Fibroblast of skin of left biceps (primary cell): ENCODE measurements around the gene IFI27L1.

ENCODE experiments used
- DNase-seq, 2 experiments: peaks; one replicate each; pipeline ENCODE4 v3.0.0-alpha.2; 2013; ENCODE audit warnings: low read depth in 2 of 2

The IFI27L1 gene

GRCh38 chr14:94132285-94132887 is 51.3 kb downstream of the IFI27L1 start:
- no peak for DNase-seq

- no peak for DNase-seq
These were observed 54.4 kb downstream of the IFI27L1 start for GRCh38 chr14:94135476-94135875.

- DNase-seq: peak; percentile 42 to 43
These were observed 55.6 kb downstream of the IFI27L1 start for GRCh38 chr14:94136575-94137331.

- no peak for DNase-seq
These were observed 57.1 kb downstream of the IFI27L1 start for GRCh38 chr14:94138251-94138650.

- no peak for DNase-seq
These were observed 57.9 kb downstream of the IFI27L1 start for GRCh38 chr14:94139006-94139405.

GRCh38 chr14:94139421-94139820 is 58.3 kb downstream of the IFI27L1 start:
- no peak for DNase-seq

- DNase-seq: no peak
These were observed 61.1 kb downstream of the IFI27L1 start for GRCh38 chr14:94142247-94142646.

GRCh38 chr14:94142836-94143235 is 61.7 kb downstream of the IFI27L1 start:
- no peak for DNase-seq

- DNase-seq: no peak
These were observed 62.1 kb downstream of the IFI27L1 start for GRCh38 chr14:94143239-94143638.

GRCh38 chr14:94143711-94144110 is 62.6 kb downstream of the IFI27L1 start:
- no peak for DNase-seq

GRCh38 chr14:94144765-94145164 is 63.7 kb downstream of the IFI27L1 start:
- DNase-seq: no peak

- DNase-seq: no peak
These were observed 64.9 kb downstream of the IFI27L1 start for GRCh38 chr14:94145902-94146527.
